AG20443 (cell line): ENCODE data around the gene ARID3C.
A peak's percentile ranks its signal among the peaks of the same experiment; 100 is the strongest.

Experiments
- DNase-seq: peaks from one replicate; pipeline ENCODE4 v3.0.0; 2012; ENCODE audit warnings: low spot score, mixed read lengths

Gene ARID3C, protein sequence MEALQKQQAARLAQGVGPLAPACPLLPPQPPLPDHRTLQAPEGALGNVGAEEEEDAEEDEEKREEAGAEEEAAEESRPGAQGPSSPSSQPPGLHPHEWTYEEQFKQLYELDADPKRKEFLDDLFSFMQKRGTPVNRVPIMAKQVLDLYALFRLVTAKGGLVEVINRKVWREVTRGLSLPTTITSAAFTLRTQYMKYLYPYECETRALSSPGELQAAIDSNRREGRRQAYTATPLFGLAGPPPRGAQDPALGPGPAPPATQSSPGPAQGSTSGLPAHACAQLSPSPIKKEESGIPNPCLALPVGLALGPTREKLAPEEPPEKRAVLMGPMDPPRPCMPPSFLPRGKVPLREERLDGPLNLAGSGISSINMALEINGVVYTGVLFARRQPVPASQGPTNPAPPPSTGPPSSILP

DNA sequence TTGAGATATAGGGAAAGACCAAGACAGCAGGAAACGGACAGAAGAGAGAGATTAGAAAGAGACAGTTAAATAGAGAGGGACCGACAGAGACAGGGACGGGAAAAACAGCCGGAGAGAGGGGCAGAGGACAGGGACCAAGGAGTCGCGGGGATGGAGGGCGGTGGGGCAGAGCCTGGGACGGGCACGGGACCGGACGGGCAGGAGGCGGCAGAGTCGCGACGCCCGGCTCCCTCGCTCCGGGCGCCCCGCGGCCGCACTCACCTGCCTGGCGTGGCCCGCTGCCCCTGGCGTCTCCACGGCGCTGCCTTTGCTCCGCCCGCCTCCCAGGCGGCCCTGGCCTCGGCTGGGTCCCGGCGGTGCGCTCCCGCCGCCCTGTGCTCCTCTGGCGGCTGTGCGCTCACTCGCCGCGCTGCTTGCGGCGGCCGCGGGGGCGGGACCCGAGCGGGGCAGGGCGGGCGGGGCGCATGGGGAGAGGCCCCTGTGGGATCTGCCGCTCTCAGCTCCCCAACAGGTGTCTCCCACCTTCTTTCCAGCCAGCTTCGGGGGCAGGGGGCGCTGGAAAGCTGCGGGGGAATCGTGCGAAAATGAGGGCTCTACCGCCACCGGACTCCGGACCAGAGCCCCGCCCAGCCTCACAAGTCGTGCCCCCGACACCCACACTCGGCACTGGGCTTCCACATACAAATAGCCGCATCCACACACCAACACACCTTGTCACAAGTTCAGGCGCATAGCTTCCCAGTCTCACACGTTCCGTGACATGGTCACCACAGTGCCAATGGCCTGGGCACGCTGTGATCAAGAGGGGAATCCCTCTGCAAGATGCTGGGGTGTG, at the start of gene ARID3C:
ARID3C (minus strand) TSS at position 411 of the 835 bp plus-strand sequence. CDS start 1,052 bp downstream, outside the sequence.
- DNase-seq = peak; percentile 67

DNA sequence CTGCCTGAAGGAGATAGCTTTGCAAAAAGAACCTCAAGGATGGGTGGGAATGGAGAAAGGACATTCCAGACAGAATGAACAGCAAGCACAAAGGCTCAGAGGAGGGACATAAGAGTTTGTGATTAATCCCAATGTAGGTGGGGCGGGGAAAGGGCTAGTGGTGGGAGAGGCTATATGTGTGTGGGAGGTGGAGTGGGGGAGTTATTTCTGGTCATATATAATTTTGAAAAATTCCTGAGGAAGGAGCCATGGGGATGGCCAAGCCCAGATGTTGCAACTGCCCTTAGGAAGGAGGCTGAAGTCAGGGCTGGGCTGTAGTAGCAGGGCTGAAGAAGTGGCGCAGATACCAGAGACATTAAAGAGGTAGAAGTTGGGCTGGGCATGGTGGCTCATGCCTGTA, 47.0 kb upstream of the ARID3C start:
- DNase-seq = peak; percentile 33

DNA sequence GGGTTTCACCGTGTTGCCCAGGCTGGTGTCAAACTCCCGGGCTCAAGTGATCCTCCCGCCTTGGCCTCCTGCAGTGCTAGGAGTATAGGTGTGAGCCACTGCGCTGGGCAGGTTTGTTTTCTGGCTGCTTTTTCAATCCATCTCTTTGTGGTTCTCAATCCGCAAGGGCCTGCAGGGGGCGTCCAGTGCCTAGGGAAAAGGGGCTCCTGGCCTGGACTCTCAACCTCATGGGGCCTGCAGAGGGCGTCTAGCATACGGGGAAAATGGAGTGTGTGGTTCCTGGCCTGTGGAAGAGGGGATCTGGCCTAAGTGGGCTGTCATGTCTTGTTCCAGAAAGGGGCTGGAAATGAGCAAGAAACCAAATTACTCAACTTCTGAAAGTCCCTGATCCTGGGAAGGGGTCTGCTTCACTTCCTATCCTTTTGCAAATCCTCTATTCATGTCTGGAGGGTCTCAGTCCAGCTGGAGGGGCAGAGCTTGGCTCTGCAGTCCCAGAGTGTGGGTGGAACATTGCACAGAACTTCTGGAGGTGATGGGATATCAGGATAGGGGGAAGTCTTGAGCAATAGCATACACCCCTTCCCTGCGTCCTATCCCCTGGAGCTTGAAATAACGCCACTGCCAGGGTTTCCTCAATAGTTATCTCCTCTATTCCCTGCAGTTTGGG, 46.3 kb upstream of the ARID3C start:
- DNase-seq = peak; percentile 81

DNA sequence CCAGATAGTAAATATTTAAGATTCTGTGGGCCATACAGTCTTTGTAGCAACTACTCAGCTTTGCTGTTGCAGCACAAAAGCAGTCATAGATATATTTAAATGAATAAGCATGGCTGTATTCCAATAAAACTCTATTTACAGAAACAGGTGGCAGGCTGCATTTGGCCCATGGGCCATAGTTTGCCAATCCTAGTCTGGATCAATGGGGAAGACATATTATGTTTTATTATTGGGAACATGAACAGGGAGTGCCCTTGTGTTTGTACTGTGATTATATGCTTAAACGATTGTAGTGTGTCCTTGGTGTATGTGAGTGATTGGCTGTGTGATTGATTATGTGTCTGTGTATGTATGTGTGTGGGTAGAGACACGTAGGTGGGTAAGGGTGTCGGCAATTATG, 45.6 kb upstream of the ARID3C start:
- no peak for DNase-seq

DNA sequence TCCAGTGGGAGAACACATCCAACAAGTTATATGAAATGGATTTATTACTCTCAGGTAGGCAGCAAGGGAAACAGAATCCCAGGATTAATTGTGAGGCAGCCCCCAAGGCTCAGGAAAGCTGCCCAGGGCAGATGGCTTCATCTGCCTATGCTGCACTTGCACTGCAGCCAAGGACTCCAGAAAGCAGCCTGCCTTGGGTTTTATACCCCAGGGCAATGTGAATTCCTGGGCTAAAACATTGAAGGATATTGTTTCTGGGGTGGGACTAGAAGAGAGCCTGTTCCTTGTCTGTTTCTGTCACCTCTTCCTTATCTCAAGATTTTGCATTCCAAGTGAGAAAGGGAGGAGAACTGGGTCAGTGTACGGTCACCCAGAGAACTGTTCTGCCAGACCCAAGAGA, 42.4 kb upstream of the ARID3C start:
- no peak for DNase-seq

DNA sequence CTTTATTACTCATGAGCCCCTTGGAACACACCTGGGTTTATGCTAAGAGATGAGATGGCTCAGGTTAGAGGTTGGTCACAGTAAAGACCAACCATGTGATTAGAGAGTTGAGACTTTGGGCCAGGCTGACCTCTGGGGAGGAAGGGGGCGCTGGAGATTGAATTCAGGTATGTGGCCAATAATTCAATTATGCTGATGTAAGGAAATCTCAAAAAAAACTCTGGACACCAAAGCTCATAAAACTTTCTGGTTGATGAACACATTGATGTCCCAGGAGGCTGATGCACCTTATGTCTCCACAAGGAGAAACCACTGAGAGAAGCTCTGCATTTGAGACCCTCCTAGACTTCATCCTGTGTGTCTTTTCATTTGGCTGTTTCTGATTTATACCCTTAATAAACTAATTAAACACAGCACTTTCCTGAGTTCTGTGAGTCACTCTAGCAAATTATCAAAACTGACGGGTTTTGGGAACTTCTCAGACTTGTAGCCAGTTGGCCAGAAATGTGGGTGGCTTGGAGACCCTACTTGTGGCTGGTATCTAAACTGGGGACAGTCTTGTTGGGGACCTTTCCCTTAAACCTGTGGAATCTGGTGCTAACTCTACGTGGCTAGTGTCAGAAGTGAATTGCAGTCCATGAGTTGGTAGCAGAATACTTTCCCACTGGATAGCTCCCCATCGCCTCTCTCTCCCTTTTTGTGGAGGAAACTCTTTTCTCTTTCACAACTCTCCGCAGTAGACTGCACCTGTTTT, 41.1 kb upstream of the ARID3C start:
- no peak for DNase-seq

DNA sequence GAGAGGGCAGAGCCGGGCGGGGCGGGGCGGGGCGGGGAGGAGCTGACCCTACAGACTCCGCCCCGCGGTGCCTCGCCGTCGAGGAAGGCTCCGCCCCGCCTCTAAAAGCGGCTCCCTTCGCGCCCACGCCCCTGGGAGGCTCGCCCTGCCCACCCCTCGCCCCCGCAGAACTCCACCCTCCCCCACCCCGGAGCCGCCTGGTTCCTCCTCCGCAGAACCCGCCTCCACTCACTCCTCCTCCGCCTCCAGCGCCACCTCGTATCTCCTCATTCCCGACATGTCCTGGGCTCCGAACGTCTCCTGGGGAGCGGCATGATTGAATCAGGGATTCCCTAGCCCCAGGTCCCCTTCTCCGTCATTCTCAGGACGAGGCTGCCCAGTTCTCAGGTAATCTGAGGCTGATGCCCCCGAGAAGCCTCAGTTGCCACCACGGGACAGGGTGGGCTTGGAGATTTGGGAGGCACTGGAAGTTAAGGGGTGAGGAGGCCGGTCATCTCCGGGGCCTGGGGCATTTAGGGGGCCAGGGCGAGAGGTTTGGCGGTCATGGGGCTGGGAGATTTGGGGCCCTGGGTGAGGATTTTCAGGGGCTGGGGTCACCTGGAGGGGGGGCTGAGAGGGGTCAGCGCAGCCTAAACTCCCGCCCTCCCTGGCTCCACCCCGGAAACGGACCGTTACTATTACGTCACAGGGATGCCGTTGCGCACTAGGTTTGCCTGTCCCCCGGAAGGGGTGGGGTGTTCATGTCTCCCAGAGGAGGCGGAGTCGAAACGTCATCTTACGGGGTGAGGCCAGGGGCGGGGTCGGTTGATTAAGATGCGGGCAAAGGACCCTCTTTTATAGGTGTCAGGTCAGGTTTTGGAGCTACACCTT, 36.8 kb upstream of the ARID3C start:
- DNase-seq = peak; percentile 97

DNA sequence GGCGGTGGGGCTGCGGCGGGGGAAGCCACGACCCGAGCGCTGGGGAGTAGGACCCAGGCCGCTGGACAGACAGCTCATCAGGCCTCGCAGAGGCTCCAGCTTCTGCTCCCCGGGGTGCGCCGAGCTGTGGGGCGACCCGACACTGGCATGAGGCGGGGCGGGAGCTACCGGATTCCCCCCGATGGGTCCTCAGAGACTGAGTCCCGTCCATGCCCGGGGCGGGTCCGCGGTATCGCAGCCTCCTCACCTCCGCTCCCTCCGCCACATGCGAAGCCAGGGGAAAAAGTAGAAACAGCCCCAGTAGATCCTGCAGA, 36.2 kb upstream of the ARID3C start:
- DNase-seq = no peak

DNA sequence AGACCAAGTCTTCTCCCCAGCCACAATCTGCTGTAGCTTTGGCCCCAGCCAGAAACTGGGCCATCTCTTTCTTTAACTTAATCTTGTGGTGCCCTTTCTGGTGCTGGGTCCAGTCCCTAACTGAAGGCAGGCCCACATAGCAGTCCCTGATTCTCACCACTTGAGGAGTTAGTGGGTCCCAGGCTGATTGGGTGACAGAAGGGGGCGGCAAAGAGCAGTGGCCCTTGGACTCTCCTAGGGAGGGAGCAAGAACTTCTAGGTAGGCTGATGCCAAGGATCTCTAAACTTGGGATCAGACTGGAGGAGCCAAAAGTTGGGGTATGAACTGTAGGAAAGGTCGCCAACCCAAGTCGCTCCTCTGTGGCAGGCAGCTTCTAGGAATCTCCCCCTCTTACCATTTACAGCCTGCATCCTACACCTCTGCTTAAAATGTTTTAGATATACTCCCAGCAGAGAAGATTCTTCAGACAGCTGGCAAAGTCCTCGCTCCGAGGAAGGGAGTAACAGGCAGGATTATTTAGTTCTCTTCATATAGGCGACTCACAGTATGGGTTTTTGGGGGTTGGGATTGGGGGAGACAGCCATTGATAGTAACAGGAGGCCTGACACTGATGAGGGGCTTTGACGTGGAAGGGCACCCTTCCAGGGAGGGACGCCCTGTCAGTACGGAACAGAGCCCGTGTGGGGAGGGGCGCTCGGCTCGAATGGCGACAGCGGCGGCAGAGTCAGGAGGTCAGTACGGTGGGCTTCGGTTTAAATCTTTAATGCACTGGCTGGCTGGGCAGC, 35.6 kb upstream of the ARID3C start:
- peak; percentile 84 for DNase-seq

DNA sequence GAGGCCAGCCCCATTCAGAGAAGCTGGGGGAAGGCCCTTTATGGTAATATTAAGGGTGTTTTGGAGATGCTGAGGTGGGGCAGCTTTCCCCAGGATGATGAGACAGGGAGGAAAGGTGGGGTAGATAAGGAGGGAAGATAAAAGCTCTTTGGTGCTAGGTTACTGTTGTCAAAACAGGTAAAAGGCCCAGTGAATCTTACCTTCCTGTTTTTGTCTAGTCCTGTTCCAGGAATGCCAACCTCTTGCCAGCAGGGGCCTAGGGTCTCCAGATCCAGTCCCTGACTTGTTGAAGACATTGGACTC, 34.4 kb upstream of the ARID3C start:
- no peak for DNase-seq

DNA sequence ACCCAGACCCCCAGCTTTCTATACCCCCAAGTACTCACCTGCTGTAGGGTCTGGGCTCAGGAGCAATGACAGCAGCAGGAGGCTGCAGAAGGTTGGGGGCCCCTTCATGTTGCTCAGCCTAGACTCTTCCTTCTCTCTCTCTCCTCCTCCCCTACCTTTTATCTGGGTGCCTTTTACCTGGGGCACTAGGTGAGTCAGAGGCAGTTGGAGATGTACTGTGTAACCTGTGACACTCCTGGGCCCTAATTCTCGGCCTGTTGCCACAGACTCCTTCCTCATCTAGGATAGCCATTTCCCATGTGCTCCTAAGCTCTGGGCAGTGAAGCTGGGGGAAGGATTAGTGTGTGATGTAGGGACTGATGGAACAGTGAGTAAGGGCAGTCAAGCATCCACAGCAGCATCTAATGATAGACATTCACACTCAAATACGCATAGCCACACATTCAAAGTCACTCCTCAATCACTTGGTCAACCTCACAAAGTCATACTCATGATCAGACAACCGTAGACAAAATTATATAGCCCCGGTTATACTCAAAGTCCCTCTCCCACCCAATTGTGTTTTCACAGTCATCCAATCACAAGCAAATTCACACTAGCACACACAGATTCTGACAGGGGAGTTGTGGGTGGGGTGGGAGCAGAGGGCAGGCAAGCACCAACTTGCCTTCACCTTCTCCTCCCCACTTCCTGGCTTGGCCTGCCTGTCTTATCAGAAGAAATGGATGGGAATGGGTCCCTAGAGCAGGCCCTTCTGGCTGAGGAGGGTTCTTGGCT, 33.8 kb upstream of the ARID3C start, which contains the start of gene CCL27:
CCL27 (minus strand) TSS at position 132 of the 777 bp plus-strand sequence; CDS start at position 108, 24 bp downstream.
- no peak for DNase-seq

DNA sequence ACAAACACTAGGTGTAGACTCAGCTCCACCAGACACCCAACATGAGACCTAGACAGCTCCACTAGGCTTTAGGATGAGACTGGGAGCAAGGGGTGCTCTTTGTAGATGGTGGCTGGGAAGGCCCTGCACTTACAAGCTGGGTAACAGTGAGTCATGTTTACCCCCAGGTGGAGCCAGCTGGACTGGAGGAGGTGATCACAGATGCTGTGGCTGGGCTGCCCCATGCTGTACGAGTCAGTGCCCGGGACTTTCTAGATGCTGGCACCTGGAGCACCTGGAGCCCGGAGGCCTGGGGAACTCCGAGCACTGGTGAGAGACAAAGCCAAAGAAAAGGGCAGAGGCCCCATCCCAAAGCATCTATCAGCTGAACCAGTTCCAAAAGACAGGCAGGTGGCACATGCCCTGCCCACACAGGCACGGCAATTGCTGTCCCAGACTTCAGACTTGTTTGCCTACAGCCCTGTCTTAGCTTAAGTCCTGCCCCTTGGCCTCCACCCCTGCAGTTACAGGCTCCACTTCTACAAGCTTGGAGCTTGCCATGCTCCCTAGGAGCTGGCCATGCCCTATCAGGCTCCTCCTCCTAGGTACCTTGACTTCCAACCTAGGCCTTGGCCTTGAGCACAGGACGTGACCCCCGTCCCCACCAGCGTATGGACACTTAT, 30.9 kb upstream of the ARID3C start:
- DNase-seq = no peak

DNA sequence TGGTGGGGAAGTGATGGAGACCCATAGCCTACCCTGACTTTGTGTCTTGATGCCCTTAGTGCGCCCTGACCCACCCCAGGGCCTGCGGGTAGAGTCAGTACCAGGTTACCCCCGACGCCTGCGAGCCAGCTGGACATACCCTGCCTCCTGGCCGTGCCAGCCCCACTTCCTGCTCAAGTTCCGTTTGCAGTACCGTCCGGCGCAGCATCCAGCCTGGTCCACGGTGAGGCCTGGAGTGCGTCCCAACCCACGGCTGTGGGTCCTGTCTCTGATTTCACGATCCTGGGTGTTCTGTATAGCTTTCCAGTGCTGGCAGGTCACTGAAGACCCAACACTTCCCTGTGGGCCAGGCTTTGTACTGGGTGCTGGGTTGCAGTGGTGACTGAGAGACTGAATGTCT, 29.6 kb upstream of the ARID3C start:
- no peak for DNase-seq

DNA sequence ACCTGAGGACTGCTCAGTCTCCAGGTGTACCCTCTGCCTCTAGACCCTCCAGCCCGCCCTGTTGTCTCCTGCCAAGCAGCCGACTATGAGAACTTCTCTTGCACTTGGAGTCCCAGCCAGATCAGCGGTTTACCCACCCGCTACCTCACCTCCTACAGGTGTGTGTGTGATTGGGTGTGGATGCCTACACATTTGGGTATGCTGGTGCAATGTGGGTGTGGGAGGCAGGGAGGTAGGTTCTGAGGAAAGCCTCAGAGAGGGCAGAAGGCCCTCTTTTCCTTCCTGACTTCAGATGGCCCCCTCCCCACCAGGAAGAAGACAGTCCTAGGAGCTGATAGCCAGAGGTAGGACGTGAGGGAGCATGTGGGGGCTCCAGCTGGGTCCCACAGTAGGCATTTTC, 28.1 kb upstream of the ARID3C start:
- no peak for DNase-seq

DNA sequence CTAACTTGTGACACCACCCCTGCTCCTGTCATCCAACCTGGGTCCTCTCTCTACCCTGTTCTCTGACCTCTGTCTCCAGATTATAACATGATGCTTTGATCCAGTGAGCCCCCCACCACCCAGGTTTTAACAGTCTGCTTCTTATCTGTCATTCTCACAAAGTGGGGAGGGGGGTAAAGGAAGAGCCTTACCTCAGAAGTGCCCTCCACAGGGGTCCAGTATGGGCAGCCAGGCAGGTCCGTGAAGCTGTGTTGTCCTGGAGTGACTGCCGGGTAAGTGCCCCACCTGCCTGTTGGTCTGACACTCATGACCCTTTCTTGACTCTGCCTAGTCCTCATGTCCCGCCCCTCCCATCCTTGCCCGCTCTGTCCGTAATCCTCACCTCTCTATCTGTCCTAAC, 26.5 kb upstream of the ARID3C start:
- DNase-seq = no peak

DNA sequence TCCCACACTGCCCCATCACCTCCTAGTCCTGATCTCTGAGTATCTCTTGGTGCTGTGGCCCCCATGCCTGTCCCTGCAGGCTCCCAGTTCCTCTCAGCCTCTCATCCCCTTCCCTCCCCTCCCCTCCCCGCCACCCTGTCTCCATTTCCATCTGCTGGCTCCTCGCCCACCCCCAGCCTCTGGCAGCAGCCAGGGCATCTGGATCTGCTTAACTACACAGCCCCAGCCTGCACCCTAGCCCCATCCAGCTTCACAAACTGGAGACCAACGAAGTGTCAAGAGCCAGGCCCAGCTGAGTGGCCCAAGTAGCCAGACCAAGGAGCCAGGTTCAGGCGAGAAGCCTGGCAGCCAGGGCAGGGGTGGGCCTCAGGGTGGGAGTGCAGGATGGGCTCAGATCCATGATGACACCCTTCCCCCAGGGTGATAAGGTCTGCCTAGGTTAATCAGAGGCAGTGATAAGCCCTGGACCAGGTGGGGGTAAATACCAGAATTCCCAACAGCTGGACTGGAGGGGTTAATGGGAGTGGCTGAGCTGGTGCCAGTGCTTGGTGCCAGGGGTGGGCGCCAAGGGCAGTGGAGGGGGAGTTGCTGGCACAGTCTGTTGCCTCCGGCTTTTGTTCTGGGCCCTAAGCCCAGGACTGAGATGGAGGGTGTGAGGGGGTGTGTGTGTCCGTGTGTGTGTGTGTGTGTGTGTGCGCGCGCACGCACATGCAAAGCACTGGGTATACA, 25.6 kb upstream of the ARID3C start:
- peak; percentile 77 for DNase-seq

DNA sequence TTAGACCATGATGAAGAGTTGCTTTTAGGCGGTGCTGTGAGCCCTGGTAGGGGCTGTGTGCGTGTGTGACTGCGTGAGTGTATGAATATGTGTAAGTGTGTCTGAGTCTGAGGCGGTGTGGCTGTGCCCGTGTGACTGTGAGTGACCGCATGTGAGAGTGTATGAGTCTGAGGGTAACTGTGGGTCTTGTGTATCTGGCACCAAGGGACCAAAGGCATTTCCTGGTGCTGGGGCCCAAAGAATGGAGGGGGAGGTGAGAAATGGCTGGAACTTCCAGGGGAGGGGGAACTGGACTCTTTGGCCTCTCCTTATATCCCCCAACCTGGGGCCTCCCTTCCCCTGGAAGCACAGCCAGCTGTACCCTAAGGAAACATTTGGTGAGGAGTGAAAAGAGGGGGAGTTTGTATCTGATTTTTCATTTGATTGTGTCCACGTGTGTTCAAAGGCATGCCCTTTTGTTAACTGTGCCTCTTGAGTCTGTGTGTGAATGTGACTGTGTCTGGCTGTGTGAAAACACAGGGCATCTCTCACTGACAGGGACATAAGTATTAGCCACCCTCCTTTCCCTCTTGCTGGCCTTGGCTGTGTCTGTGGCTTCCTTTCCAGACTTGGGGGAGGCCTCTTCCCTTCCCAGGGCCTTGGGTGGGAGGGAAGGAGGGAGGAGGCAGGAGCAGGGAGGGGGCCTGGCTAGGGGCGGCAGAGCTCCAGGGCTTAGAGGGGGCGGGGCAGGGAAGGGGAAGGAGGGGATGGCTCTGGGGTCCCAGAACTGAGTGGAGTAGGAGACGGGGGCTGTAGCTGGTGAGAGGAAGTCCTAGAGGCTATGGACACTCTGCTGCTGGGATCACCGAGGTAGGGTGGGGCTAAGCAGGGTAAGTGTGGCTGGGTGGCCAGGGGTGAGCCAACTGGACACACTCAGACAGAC, 24.5 kb upstream of the ARID3C start:
- peak; percentile 61 for DNase-seq
